Measurements from ENCODE around the gene PTPRG.

DNA sequence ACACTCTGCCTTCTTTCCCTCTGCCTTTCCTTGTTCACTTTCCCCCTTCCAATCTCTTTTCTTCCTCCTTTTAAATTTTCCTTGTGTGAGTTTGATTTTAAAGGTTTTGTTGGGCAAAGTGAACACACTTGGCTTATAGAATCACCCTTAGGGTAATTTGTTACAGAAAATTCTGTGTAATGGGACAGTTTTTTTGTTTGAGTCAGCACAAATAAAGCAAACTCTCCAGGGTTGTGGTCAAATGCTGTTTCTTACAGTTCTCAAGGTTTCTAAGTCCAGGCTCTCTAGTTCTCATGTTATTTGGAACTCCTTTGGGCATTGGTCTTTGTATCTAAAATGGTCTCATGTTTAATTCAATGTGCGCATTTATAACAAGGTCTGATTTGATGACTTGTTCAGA lies 307.1 kb downstream of the PTPRG start:
- no peak for TF ChIP-seq TCF7L2 (IDR thresholded peaks at IDR 0.05; ENCODE audit: low read depth, low read length)
- TF ChIP-seq, protein P1, sequence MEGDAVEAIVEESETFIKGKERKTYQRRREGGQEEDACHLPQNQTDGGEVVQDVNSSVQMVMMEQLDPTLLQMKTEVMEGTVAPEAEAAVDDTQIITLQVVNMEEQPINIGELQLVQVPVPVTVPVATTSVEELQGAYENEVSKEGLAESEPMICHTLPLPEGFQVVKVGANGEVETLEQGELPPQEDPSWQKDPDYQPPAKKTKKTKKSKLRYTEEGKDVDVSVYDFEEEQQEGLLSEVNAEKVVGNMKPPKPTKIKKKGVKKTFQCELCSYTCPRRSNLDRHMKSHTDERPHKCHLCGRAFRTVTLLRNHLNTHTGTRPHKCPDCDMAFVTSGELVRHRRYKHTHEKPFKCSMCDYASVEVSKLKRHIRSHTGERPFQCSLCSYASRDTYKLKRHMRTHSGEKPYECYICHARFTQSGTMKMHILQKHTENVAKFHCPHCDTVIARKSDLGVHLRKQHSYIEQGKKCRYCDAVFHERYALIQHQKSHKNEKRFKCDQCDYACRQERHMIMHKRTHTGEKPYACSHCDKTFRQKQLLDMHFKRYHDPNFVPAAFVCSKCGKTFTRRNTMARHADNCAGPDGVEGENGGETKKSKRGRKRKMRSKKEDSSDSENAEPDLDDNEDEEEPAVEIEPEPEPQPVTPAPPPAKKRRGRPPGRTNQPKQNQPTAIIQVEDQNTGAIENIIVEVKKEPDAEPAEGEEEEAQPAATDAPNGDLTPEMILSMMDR (IDR thresholded peaks at IDR 0.05), result no peak
- no peak for TF ChIP-seq POLR2AphosphoS5 (IDR thresholded peaks at IDR 0.05; ENCODE audit: low read depth, low read length)

Measured in Panc1 (cell line).